NCI-H187 (cell line): ENCODE data around the gene MT3.
"Not testable (repeated sequence)": the region's sequence is repeated elsewhere in the genome, so short reads cannot be mapped to it uniquely, and the experiment has no call there.

Experiments used
- DNase-seq, 2 experiments: peaks; one replicate each; lab custom pipeline; 2025; lab: John Stamatoyannopoulos, UW

The MT3 gene

GRCh38 chr16:56610017-56610608, 20.8 kb downstream of the MT3 start:
- DNase-seq = no peak

GRCh38 chr16:56610609-56611111, 21.3 kb downstream of the MT3 start:
- no peak for DNase-seq

GRCh38 chr16:56611281-56611833, 22.0 kb downstream of the MT3 start:
- no peak for DNase-seq

GRCh38 chr16:56613706-56614105, 24.4 kb downstream of the MT3 start:
- DNase-seq = no peak

- no peak for DNase-seq
Observed at GRCh38 chr16:56614549-56614991, 25.2 kb downstream of the MT3 start.

- DNase-seq = no peak
Observed at GRCh38 chr16:56615353-56615752, 26.0 kb downstream of the MT3 start.

- no peak for DNase-seq
Observed at GRCh38 chr16:56616608-56617211, 27.4 kb downstream of the MT3 start.

GRCh38 chr16:56617212-56618085, 28.1 kb downstream of the MT3 start:
- DNase-seq = no peak

- DNase-seq = no peak
Observed at GRCh38 chr16:56618138-56618537, 28.8 kb downstream of the MT3 start.

- no peak for DNase-seq
Observed at GRCh38 chr16:56620339-56620897, 31.1 kb downstream of the MT3 start.

GRCh38 chr16:56621665-56622445, 32.5 kb downstream of the MT3 start:
- DNase-seq = not testable (repeated sequence)

GRCh38 chr16:56623184-56623583, 33.9 kb downstream of the MT3 start:
- DNase-seq = not testable (repeated sequence)

GRCh38 chr16:56623637-56624036, 34.3 kb downstream of the MT3 start:
- no peak for DNase-seq

- DNase-seq = no peak
Observed at GRCh38 chr16:56625140-56625942, 36.0 kb downstream of the MT3 start, which contains the start of gene MT1E. TSS of gene MT1E (plus strand) at chr16:56625781. CDS start at chr16:56625852, 71 bp downstream.

GRCh38 chr16:56625943-56626654, 36.8 kb downstream of the MT3 start:
- DNase-seq = no peak

- DNase-seq = no peak
Observed at GRCh38 chr16:56626685-56627084, 37.4 kb downstream of the MT3 start.

GRCh38 chr16:56628486-56629350, 39.4 kb downstream of the MT3 start:
- DNase-seq = no peak

- no peak for DNase-seq
Observed at GRCh38 chr16:56629531-56629930, 40.2 kb downstream of the MT3 start.

GRCh38 chr16:56630134-56630533, 40.8 kb downstream of the MT3 start:
- no peak for DNase-seq
